NCI-H2029 (cell line): ENCODE results near the gene CTNNA1.
"Not testable (repeated sequence)": the region's sequence is repeated elsewhere in the genome, so short reads cannot be mapped to it uniquely, and the experiment has no call there.

ENCODE experiments used
- DNase-seq: peaks from one replicate; lab custom pipeline; 2025; lab: John Stamatoyannopoulos, UW

Gene CTNNA1

DNA sequence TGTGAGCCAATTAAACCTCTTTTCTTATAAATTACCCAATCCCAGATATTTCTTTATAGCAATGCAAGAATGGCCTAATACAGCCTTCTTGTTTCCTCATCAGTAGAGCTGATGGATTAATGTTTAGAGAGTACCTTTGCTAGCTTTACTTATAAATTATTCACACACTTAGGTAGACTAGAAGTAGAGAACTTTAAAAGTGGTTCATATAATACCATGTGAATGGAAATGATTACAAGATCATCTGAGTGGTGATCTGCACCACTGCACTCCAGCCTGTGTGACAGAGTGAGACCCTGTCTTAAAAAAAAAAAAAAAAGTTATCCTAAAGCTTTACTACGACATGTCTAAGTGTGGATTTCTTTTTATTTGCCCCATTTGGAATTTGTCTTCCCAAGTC is 145.1 kb downstream of the CTNNA1 start:
- no peak for DNase-seq

DNA sequence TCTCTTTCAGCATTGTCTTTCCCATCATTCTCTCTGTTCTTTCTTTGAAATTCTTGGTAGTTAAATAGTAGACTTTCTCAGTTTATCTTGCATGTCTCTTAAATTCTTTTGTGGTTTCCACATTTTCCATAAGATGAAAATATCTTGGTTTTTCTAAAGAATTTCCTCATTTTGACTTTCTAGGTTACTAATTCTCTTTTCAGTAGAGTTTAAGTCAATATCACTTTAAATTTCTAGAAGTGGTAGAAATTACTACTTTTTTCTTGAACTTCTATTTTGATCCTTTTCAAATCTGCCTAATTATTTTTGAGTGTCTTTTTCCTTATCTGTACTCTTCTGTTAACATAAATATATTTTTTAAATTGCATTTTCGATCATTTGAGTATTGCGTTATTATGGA is 145.5 kb downstream of the CTNNA1 start:
- no peak for DNase-seq

DNA sequence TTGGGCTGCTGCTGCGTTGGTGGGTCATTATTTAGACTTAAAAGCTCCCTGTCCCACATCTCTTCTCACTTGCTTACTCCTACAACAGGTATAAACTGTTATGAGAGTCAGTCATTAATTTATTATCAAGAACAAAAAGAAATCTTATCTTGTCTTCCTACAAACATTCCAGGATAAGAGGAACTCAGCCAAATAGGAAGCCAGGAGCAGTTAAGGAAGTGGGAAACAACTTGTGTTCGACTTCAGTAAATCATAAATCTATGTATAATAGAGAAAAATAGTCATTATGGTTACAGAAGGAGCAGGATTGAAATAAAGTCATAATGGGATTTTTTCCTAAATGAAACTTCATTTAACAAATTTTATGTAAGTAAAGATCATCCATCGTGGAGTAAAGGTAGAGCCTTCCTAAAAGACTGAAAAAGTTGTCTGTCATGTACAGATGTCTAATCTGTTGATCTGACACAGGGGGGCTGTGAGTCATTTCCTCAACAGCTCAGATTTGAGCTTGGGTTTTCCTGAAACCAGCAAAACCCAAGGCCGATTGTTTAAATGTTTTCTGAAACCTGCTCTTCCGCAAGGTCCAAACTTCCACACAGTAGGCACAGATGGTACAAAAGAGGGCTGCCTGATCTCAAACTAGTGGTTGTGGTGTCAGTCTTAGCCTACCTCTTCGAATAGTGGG is 147.2 kb downstream of the CTNNA1 start:
- DNase-seq = no peak

DNA sequence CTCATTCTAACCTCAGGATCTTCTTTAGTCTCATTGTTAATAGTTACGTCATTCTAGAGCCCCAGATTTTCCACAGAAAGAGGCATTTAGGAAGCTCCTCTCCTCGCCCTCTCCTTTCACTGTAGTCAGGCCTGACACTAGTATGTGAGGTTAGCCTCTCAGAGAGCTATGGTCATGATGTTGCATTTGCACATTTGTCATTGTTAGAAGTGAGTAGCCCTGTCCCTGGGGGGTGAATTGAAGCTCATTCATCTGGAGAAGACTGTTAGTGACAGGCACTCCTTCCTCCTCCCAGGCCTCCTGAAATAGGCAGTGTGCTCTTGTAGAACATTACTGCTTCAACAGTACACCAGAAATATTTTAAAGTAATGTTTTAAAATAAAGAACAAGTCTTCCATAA is 148.5 kb downstream of the CTNNA1 start:
- no peak for DNase-seq

GRCh38 chr5:138903130-138903775 is 150.0 kb downstream of the CTNNA1 start:
- DNase-seq = no peak

DNA sequence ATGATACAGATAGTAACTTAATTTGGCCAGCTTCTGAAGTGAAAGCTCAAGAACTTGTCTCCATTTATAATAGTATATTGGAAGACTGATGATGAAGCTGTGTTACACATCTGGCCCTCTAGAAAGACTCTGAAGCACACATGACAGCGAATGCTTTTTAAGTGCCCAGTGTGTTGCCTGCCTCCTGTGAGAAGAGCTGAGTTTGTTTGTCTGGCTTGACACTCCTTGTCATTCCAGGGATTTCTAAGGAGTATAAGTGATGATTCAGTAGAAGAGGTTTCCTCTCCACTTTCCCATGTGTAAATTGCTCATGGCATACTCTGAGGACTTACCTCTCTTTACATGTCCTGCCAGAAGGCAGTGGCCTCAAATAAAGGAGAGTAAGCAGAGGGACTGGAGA is 152.3 kb downstream of the CTNNA1 start:
- no peak for DNase-seq

DNA sequence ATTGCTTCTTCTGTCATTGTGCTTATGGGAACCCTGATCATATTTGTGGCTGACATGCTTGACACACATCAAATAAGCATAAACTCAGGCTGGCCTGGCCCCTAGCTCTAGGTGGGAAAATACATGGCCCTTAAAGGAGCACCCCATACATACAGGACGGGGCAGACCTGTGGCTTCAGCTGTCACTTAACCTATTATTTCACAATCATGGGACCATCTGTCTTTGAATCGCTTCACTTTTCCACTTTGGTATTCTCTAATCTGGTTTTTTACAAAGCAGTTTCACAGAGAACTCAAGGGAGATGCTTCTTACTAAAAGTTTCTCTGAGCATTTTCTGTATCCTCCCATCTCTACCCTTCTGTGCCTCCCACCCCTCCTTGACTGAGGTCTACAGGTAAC is 156.5 kb downstream of the CTNNA1 start:
- DNase-seq = no peak

GRCh38 chr5:138910546-138911185 is 157.4 kb downstream of the CTNNA1 start:
- no peak for DNase-seq

DNA sequence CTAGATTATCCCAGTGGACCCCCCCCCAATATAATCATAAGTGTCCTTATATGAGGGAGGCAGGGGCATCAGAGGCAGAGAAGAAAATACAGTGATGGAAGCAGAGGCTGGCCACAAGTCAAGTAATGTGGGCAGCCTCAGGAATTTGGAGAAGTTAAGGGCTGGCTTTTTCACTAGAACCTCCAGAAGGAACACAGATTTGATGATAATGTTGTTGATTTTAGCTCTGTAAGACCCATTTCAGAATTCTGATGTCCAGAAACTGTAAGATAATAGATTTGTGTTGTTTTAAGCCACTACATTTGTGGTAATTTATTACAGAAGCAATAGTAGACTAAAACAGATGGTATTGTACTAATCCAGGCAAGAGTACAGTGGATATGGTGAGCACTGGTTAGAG is 158.2 kb downstream of the CTNNA1 start:
- no peak for DNase-seq

DNA sequence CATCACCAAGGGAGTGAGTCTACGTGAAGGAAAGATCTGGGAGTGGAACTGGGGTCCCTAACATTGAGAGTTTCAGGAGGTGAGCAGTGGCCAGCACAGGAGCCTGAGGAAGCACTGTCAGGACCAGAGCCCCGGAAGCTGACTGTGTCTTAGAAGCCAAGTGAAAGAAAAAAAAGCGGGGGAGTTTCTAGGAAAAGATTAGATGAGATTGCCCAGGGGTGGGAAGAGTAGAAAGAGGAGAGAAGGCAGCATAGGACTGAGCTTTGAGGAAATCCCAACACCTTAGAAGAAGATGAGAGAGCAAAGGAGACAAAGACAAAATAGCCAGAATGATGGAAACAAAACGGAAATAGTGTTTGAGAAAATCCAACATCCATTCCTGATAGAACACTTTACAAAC is 158.9 kb downstream of the CTNNA1 start:
- no peak for DNase-seq

GRCh38 chr5:138913773-138914172 is 160.5 kb downstream of the CTNNA1 start:
- DNase-seq = no peak

GRCh38 chr5:138914338-138914737 is 161.1 kb downstream of the CTNNA1 start:
- DNase-seq = no peak

- no peak for DNase-seq
Observed at GRCh38 chr5:138918686-138919085, 165.5 kb downstream of the CTNNA1 start.

DNA sequence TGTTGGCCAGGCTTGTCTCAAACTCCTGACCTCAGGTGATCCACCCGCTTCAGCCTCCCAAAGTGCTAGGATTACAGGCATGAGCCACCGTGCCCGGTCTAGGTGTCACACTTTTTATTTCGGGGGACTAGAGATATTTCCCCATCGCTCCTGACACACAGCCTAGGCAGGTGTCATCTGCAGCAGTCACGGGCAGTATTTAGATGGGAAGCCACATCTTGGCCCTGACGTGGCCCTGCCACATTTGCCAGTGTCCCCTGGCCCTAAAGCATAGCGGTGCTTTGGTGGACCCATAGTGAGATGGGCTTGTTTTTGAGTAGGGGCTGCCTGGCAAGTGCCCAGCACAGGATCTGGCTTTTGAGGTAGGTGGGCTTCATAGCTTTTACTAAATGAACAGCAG is 167.0 kb downstream of the CTNNA1 start:
- DNase-seq = no peak

DNA sequence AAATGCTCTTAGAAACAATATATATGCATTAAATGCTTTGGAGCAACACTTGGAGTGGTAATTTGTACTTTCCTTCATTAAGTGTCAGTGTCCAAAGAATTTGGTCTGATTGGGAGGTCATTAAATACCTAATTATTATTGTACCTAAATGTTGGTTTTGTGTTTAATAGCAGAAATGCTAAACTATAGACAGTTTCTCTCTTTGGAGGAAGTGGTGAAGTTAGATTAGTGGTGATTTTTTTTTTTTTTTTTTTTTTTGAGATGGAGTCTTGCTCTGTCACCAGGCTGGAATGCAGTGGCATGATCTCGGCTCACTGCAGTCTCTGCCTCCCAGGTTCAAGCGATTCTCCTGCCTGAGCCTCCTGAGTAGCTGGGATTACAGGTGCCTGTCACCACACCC is 168.1 kb downstream of the CTNNA1 start:
- DNase-seq = not testable (repeated sequence)

DNA sequence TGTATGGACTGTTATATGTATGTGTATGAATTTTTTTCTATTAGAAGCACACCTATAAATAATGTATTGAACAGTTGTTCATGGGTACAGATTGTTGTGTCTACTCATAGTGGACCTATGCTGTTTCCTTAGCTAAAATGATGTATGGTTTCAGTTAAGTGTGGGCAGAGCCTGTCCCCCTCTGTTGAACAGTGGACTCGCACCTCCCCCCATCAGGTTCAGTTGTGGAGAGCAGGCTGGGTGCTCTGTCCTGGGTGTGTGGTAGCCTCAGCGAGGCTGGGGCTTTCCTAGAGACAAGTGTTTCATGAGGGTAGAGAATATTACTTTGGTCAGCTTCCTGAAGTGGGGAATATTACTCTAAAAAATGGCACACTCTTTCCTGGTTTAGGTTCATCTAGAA is 169.3 kb downstream of the CTNNA1 start:
- DNase-seq = no peak

DNA sequence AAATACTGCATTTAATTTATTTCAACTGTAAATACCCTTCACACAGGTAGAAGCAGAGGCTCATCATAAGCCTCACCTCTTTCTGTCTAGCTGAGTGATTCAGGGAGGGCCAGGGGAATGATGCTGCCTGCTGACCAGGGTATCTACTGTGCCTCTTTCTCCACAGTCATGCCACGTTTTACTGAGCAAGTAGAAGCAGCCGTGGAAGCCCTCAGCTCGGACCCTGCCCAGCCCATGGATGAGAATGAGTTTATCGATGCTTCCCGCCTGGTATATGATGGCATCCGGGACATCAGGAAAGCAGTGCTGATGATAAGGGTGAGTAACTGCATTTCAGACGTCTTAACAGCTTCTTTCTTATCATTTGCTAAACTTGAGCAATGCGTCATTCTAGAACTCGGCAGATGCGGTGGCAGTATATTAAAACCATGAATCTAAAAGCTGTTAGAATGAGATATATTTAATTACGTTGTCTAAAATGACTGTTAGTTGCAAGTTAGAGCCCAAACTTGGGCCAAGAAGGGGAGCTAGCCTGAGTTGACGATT is 171.9 kb downstream of the CTNNA1 start:
- no peak for DNase-seq

DNA sequence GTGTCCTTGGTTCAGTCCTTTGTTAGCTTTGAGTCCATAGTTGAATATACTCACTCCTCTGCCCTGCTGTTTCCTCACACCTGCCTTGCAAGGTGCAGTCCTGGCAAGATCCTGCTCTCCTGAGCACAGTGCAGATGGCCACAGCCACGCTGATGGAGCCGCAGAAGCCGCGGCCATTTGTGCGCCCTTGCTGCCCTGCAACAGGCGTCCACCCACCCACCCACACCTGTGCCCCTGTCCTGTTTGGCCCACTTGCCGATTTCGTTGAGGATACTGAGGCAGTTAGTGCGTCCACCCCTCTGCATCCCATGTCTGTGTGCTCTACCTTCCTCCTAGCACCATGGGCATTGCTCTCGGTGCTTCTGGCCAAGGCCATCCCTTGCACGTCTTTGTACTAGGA is 173.0 kb downstream of the CTNNA1 start:
- DNase-seq = no peak

- no peak for DNase-seq
Observed at GRCh38 chr5:138926688-138927448, 173.6 kb downstream of the CTNNA1 start.

GRCh38 chr5:138927544-138927943 is 174.3 kb downstream of the CTNNA1 start:
- no peak for DNase-seq

DNA sequence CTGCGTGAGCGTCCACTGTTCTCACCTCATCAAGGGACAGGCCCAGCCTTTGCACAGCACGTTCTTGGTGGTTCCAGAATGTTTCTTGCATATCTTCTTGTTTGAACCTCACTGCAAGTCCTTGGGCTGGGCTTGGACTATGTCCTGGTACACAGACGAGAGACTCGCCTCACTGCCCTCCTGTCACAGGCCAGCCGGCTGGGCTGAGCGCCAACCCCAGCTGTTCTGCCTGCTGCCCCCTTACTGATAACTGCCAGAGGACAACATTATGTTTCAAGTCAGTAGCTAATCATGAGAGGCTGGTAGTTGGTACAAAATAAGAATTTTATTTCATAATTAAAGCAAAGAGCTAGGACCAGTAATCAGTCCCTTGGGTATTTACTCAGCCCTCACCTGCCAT is 174.8 kb downstream of the CTNNA1 start:
- peak; percentile 21 for DNase-seq

DNA sequence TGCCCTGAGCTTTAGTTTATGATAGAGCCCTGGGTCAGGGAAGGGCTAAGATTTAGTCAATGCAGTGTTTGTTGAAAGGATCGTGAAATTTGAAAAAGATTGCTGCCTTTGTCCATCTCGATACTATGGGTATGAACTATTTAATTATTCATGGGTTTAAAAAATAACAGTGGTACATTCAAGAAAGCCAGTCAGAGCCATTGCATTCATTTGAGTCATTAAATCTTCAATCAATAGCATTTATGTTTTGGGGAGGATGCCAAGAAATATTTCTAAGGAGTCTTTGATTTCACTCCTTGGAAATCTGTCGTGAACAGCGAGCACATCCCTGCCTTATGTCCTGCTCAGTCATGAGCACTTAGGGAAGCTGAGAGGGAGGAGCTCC is 176.3 kb downstream of the CTNNA1 start:
- no peak for DNase-seq
